Measurements from ENCODE around the gene TRIM66.

GRCh38 chr11:8679006-8679405, 3.5 kb downstream of the TRIM66 start:
- TF ChIP-seq RAD21 (IDR thresholded peaks at IDR 0.05; ENCODE audit: low read depth), result no peak
- TF ChIP-seq MAX (IDR thresholded peaks at IDR 0.05), result no peak
- TF ChIP-seq YY1 (IDR thresholded peaks at IDR 0.05; ENCODE audit: low read depth), result no peak
- TF ChIP-seq CEBPB (IDR thresholded peaks at IDR 0.05), result no peak
- TF ChIP-seq EGR1 (IDR thresholded peaks at IDR 0.05), result no peak
